ENCODE measurements around the gene TMEM131L.
"Not testable (repeated sequence)": the region's sequence is repeated elsewhere in the genome, so short reads cannot be mapped to it uniquely, and the experiment has no call there.

TMEM131L gene

GRCh38 chr4:153579410-153579809, 113.2 kb downstream of the TMEM131L start:
- no peak for DNase-seq (ENCODE audit: low read depth)

GRCh38 chr4:153579872-153580271, 113.7 kb downstream of the TMEM131L start:
- no peak for DNase-seq (ENCODE audit: low read depth)

- no peak for DNase-seq (ENCODE audit: low read depth)
These were observed 117.0 kb downstream of the TMEM131L start for GRCh38 chr4:153582954-153583702.

- DNase-seq (ENCODE audit: low read depth) = no peak
These were observed 118.9 kb downstream of the TMEM131L start for GRCh38 chr4:153585026-153585425.

- no peak for DNase-seq (ENCODE audit: low read depth)
These were observed 123.8 kb downstream of the TMEM131L start for GRCh38 chr4:153589703-153590595.

- DNase-seq (ENCODE audit: low read depth) = no peak
These were observed 125.3 kb downstream of the TMEM131L start for GRCh38 chr4:153591441-153591840.

- DNase-seq (ENCODE audit: low read depth) = no peak
These were observed 125.9 kb downstream of the TMEM131L start for GRCh38 chr4:153592064-153592463.

- no peak for DNase-seq (ENCODE audit: low read depth)
These were observed 127.0 kb downstream of the TMEM131L start for GRCh38 chr4:153593161-153593560.

- no peak for DNase-seq (ENCODE audit: low read depth)
These were observed 128.1 kb downstream of the TMEM131L start for GRCh38 chr4:153594210-153594609.

GRCh38 chr4:153595894-153596601, 129.9 kb downstream of the TMEM131L start:
- DNase-seq (ENCODE audit: low read depth) = no peak

GRCh38 chr4:153602758-153603157, 136.6 kb downstream of the TMEM131L start:
- DNase-seq (ENCODE audit: low read depth) = no peak

GRCh38 chr4:153603258-153603657, 137.1 kb downstream of the TMEM131L start:
- no peak for DNase-seq (ENCODE audit: low read depth)

- no peak for DNase-seq (ENCODE audit: low read depth)
These were observed 137.7 kb downstream of the TMEM131L start for GRCh38 chr4:153603835-153604234.

GRCh38 chr4:153609070-153609469, 142.9 kb downstream of the TMEM131L start:
- not testable (repeated sequence) for DNase-seq (ENCODE audit: low read depth)

- DNase-seq (ENCODE audit: low read depth) = no peak
These were observed 144.6 kb downstream of the TMEM131L start for GRCh38 chr4:153610623-153611376.

GRCh38 chr4:153611679-153612078, 145.5 kb downstream of the TMEM131L start:
- DNase-seq (ENCODE audit: low read depth) = no peak

GRCh38 chr4:153612878-153613277, 146.7 kb downstream of the TMEM131L start:
- DNase-seq (ENCODE audit: low read depth) = no peak

- no peak for DNase-seq (ENCODE audit: low read depth)
These were observed 149.9 kb downstream of the TMEM131L start for GRCh38 chr4:153616006-153616555.

GRCh38 chr4:153618833-153619232, 152.7 kb downstream of the TMEM131L start:
- DNase-seq (ENCODE audit: low read depth) = no peak

- DNase-seq (ENCODE audit: low read depth) = no peak
These were observed 153.7 kb downstream of the TMEM131L start for GRCh38 chr4:153619811-153620210.

GRCh38 chr4:153620352-153620751, 154.2 kb downstream of the TMEM131L start:
- DNase-seq (ENCODE audit: low read depth) = no peak

Measured in activated T-helper 1 cell treated with Interleukin-2 at 50 U/mL for 16 hours (primary cell).